Testis (tissue), 2 donors: ENCODE measurements around the gene ZNF605.
"Not testable (repeated sequence)": the region's sequence is repeated elsewhere in the genome, so short reads cannot be mapped to it uniquely, and the experiment has no call there.

Experiments used
- CTCF ChIP-seq, 3 experiments: fragments of 450-650 bp in 2 of 3; fragments of 200-600 bp in 1 of 3; sonication (generic) in 1 of 3; IDR thresholded peaks; one replicate each; pipeline ENCODE4 v1.5.1; 2016 to 2019; ENCODE audit warnings: antibody characterized with exemption in 3 of 3, mild to moderate bottlenecking in 2 of 3, moderate library complexity in 1 of 3
- POLR2A ChIP-seq: fragments of 450-650 bp; IDR thresholded peaks from one replicate; pipeline ENCODE4 v1.6.1; 2017; ENCODE audit warnings: antibody characterized with exemption, mild to moderate bottlenecking, moderate library complexity

- TF ChIP-seq CTCF (IDR thresholded peaks at IDR 0.05); POLR2A: not testable (repeated sequence)
Observed at GRCh38 chr12:132936921-132937320, 19.2 kb downstream of the ZNF605 start.
